GM10266 (cell line): Measurements from ENCODE around the gene HLA-F.

Source experiments
- DNase-seq: peaks from one replicate; pipeline ENCODE4 v3.0.0; 2012; ENCODE audit errors: extremely low spot score
- TF ChIP-seq, protein P1 (sequence below): IDR thresholded peaks from 2 replicates; pipeline ENCODE4 v1.5.1; 2012; ENCODE audit warnings: mild to moderate bottlenecking, low read depth; ENCODE audit not compliant: control insufficient read depth, insufficient read depth; ENCODE audit errors: missing control alignments

Gene HLA-F

GRCh38 chr6:29730575-29731126, 7.4 kb downstream of the HLA-F start:
- TF ChIP-seq, protein P1, sequence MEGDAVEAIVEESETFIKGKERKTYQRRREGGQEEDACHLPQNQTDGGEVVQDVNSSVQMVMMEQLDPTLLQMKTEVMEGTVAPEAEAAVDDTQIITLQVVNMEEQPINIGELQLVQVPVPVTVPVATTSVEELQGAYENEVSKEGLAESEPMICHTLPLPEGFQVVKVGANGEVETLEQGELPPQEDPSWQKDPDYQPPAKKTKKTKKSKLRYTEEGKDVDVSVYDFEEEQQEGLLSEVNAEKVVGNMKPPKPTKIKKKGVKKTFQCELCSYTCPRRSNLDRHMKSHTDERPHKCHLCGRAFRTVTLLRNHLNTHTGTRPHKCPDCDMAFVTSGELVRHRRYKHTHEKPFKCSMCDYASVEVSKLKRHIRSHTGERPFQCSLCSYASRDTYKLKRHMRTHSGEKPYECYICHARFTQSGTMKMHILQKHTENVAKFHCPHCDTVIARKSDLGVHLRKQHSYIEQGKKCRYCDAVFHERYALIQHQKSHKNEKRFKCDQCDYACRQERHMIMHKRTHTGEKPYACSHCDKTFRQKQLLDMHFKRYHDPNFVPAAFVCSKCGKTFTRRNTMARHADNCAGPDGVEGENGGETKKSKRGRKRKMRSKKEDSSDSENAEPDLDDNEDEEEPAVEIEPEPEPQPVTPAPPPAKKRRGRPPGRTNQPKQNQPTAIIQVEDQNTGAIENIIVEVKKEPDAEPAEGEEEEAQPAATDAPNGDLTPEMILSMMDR, result no peak
- DNase-seq, result no peak

- TF ChIP-seq, protein P1, result no peak
- no peak for DNase-seq
These were observed 8.0 kb downstream of the HLA-F start for GRCh38 chr6:29731281-29731680.

- no peak for DNase-seq
- TF ChIP-seq, protein P1, result no peak
These were observed 9.8 kb downstream of the HLA-F start for GRCh38 chr6:29733057-29733456.

- no peak for DNase-seq
- TF ChIP-seq, protein P1, result no peak
These were observed 11.1 kb downstream of the HLA-F start for GRCh38 chr6:29734046-29735018.

DNA sequence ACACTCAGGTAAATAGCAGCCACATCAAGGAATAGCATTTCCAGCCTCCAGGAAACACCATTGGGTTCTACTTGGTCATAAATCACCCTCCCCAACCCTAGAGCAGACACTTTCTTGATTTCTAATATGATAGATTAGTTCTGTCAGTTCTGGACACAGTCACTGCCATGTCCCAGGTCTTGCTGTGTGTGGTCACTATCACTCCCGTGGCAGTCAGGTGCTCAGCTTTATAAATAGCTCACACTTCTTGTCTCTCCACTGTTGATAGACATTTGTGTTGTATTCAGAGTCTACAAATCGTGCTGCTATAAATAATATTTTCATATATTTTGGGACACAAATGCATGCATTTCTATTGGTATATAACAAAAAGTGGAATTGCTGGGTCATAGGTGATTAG, 13.3 kb downstream of the HLA-F start:
- TF ChIP-seq, protein P1, result no peak
- DNase-seq, result no peak

DNA sequence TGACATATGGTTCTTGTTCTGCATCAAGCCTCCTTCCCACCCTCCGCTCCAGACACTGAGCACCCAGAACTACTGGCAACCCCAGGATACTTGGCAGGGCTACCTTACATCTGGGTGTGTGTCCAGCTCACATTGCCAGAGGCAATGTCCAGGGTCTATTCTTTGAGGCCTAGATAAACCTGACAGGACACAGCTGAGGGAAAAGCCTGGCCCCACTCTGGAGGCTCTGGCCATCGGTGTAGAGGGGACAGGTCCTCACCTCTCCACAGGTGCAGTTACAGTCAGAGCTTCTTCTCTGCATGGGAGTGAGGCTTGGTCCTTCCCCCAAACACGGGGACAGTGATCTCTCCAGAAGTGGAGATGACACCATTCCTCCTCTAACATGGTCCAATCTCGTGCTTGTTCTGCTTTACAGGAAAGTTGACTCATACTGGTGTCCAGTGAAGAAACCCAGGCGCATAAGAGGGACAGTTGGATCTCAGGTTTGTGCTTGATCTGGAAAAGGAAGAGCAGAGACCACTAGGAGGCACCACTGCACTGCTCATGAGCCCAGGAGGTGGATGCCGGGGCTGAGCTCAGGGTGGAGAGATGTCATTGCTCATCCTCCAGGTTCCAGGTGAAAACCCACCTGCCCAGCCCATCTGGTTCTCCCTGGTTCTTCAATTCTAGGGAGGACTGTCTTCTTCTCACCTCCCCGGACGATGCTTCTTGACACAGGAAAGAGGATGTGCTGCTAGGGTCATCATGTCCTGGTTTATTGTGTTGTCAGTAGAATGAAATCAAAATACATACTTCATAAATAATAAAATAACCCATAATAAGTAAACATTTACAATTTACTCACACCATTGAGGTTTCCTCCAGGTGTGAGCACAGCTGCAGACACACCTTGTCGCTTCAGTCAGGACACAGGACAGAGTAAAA, 14.7 kb downstream of the HLA-F start:
- TF ChIP-seq, protein P1, result peak; percentile 75

More for the DNA sequence above, 14.7 kb downstream of the HLA-F start:
- peak; percentile 62 for DNase-seq
